HG03066 (cell line): Measurements from ENCODE around the gene HACD3.

Experiments
- ATAC-seq: cut with Tn5 transposase; IDR thresholded peaks from one replicate; pipeline ENCODE4 v1.9.1; 2021; ENCODE audit warnings: low read depth; ENCODE audit not compliant: unreplicated experiment

The HACD3 gene, protein sequence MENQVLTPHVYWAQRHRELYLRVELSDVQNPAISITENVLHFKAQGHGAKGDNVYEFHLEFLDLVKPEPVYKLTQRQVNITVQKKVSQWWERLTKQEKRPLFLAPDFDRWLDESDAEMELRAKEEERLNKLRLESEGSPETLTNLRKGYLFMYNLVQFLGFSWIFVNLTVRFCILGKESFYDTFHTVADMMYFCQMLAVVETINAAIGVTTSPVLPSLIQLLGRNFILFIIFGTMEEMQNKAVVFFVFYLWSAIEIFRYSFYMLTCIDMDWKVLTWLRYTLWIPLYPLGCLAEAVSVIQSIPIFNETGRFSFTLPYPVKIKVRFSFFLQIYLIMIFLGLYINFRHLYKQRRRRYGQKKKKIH

DNA sequence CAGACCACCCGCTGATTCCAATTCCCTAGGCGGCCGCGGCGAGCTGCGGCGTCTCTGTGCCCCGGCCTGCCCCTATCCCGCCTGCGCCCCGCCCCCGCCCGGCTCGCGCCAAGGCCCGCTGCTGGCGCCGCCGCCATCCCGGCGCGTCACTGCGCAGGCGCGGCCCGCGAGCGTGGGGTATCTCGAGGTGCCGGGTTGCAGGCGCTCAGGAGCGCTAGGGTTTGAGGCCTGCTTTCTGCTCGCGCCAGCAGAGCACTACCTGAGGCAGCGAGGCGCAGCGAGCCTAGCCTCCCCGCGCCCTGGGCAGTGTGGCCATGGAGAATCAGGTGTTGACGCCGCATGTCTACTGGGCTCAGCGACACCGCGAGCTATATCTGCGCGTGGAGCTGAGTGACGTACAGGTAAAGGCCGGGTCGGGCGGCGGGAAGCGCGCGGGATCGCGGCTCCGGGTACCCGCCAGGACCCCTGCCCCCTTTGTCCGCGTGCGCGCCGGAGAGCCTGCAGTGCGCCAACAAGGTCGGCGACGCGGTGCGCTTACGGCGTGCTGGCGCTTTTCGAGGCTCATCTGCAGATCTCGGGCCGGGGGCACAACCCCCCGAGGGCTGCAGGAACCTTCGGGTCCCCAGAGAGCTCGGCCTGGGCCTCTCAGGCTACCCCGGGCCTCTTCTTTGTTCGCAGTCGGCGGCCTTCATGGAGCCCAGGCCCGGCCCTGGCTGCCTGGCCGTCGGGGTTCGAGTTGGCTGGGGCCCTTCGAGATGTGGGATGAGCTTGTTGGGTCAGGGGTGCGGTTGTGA, at the start of gene HACD3:
HACD3 (plus strand) TSS at position 146 of the 794 bp plus-strand sequence; CDS start at position 315, 169 bp downstream.
- ATAC-seq: peak; percentile 84

GRCh38 chr15:65484876-65485275, 45.4 kb upstream of the HACD3 start:
- no peak for ATAC-seq

DNA sequence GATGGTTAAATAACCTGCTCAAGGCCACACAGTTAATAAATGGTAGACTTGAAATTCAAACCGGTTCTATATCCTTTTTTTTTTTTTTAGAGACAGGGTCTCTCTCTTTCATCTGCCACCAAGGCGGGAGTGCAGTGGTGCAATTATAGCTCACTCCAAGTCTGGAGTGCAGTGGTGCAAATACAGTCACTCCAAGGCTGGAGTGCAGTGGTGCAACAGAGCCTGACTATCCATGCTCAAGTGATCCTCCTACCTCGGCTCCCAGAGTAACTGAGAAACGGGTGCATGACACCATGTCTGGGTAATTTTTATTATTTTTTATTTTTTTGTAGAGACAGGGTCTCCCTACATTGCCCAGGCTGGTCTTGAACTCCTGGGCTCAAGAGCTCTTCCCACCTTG, 36.2 kb upstream of the HACD3 start:
- ATAC-seq: no peak

GRCh38 chr15:65509321-65509720, 20.9 kb upstream of the HACD3 start:
- ATAC-seq: no peak

DNA sequence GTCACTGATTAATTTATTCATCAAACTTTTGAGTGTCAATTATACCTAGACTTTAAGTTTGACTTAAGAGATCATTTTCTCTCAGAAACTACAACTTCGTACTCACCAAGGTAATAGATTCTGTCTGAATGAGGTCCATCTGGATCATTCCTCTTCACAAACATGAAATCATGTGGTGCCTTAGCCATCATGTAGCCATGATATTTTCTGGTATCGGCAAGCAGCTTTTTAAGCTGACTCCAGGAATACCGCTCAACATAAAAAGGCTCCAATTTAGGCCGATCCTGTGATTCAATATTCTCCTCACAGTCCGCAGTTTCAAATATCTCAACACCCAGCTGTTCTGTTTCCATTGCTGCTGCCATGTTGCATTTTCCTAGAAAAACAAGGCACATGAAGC, 18.1 kb upstream of the HACD3 start:
- ATAC-seq: no peak

- ATAC-seq: no peak
Measured at GRCh38 chr15:65512807-65513416, 17.4 kb upstream of the HACD3 start.

GRCh38 chr15:65516997-65517865, 13.0 kb upstream of the HACD3 start, which contains the start of gene DPP8:
Gene DPP8, minus strand, starts transcription at chr15:65517689. Its CDS starts 5,136 bp downstream, at chr15:65512553.
- ATAC-seq: peak; percentile 90

DNA sequence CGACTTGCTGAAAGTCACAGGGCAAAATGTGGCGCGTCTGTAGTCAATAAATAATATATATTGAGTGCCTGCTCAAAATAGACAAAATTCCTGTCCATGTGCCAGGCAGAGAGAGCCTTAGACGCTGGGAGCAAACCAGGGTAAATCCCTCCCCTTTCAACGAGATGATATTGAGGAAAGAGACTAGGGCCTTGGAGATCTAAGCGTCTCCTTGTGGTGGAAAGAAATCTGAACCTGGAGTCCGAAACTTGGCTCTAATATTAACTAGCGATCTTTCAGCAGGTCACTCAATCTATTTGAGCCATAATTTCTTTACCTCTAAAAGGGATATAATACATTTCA, 12.4 kb upstream of the HACD3 start:
- ATAC-seq: no peak

DNA sequence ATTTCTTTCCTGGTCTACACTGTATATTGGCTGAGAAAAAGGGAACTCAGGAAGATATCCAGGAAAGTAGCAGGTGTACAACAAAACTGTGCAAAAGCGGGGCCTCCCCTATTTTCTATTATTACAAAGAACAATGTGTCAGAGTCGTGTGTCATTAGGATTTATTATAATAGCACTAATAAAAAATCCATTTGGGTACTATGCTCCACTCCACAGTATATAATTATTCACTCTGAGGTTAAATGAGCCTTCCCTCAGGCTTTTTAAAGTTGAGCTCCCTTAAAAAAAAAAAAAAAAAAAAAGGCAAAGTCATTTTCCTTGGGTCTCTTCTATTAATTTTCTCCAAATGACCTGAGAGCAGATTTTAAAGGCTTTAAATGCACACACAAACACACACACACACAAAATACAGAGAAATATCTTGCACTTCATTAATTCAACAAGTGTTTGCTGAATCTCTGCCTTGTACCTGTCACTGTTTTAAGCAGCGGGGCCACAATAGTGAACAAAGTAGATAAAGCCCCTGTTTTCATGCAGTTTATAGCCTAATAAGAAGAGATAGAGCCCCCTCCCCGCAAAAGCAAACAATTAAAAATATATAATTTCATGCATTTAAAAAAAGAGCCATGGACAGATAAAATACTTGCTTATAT, 11.5 kb upstream of the HACD3 start:
- no peak for ATAC-seq

DNA sequence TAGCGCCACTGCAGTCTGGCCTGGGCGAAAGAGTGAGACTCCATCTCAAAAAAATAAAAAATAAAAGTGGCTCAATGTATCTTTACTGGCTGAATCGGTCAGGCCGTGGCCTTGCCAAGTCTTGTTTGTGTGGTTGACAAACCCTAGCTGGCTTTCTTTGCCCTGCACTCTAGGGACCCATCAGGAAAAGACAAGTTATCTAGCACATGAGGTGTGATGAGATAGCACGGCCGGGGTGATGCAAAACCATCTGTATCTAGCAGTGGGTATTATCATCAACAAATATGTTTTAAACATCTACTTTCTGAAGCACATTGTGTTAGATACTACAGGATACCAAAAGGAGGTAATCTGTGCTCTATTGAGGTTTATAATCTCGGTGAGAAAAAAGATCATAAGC, 8.9 kb upstream of the HACD3 start:
- ATAC-seq: no peak

DNA sequence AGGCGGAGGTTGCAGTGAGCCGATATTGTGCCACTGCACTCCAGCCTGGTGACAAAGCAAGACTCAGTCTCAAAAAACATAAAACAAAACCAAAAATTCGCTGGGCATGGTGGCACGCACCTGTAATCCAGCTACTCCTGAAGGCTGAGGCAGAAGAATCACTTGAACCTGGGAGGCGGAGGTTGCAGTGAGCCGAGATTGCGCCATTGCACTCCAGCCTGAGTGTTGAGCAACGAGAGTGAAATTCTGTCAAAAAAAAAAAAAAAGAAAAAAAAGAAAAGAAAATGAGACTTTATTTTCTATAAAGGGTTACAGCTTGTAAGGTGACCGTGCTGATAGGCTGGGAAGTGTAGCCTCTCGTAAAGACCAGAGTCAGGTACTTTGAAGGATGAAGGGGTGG, 6.0 kb upstream of the HACD3 start:
- no peak for ATAC-seq

DNA sequence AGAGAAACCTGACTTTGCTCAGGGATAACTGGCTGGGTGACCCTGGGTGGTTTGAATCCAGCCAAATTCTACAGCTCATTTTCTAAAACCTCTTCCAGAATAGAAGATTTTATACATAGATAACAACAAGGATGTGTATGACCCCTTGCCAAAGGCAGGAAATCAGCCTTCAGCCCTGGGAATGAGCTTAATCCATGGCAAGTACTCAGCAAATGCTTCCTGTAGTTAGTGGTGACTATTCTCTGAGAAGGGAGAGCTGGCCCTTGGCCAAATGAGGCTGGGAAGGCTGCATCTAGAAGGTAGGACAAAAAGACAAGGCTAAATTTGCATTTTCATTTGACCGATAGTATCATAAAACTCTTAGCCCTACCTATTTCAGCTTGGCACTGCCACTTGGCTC, 4.6 kb upstream of the HACD3 start:
- no peak for ATAC-seq

- ATAC-seq: no peak
Measured at GRCh38 chr15:65528461-65529060, 1.7 kb upstream of the HACD3 start.

DNA sequence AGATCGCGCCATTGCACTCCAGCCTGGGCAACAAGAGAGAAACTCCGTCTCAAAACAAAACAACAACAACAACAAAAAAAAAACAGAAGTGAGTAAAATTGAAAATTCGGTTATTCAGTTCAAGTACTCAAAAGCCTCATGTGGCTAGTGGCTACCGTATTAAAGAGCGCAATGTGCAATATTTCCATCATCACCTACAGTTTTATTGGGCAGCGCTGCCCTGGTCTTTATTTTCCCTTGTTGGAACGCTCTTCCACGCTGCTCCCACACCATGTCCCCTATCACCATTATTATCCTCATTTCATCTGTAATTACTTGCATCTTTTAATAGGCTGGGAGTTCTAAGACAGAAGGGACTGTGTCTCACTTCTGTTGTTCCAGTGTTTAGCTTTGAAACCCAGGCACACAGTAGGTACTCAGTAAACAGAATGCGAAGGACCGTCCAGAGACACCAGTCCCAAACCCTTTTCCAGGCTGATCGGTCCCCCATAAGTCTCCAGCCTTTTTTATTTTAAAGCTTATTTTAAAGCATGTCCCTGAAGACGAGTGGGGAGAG, 423 bp upstream of the HACD3 start:
- no peak for ATAC-seq

DNA sequence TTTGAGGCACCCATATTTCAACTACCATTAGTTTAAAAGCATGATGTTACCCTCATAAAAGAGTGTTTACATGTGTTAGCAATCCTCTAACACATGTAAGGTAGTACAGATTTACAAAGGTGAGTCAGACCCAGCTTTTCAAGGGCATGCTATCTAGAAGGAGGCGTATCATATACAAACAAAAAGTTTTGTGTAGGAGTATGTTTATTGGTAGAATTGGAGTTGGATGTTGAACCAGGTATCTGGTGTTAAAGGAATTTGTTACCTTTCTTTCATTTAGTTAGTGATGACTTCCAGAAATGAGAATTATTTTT, 2.4 kb downstream of the HACD3 start:
- no peak for ATAC-seq

DNA sequence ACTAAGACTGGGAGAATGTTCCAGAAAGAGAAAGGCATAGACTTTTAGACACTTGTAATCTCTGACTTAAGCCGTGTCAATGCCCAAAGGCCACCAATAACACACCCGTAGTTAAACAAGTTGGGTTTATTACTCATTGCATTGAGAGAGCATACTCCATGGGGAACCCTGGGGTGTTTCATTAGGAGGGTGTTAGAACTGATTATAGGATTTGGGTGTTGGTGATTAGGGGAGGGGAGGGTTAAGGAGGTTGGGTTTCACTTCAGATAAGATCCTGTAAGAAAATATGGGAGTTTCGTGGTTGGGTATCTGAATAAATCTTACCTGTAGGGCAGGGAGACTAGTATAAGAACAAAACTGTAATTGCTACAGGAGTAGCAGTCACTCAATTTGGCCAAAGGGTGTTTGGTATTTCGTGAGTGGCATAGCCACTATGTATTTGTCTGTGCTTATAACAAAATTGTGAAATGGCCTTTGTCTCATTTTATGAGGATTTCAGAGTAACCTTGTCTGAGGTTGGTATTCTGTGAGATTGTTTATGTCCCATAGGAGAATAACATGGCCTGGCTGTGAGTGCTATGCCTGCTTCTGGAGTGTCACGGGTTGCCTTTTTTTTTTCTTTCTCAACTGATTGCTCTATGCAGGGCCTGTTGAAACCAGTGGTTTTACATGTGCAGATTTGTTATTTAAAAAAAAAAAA, 2.9 kb downstream of the HACD3 start:
- ATAC-seq: no peak

DNA sequence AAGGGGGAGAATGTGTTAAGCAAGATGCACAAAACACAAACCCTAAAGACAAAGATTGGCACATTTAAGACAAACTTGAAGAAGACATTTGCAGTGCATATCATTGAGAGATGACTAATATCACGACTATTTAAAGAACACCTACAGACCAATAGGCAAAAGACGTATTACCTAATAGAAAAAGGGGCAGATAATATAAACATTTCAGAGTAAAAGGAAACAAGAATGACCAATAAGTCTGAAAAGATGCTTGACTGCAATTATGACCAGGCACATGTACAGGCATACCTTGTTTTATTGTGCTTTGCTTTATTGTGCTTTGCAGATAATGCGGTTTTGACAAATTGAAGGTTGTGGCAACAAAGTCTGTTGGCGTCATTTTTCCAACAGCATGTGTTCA, 4.9 kb downstream of the HACD3 start:
- ATAC-seq: no peak

DNA sequence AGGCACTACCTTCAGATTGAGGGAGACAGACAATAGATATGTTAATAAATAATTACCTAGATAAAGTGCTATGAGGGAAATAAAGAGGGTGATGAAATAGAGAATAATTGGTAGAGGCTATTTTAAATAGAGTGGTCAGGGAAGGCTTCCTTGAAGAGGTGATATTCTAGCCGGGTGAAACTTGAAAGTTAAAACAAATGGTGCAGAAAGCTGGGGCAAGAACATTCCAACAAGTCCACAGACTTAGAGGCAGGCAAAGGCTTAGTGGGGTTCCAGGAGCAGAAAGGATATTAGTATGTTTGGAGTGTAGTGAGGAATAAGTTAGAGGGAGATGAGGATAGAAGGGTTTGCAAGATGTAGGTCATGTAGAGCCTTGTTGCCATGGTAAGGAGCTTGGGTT, 10.1 kb downstream of the HACD3 start:
- no peak for ATAC-seq

- ATAC-seq: no peak
Measured at GRCh38 chr15:65541231-65541820, 11.1 kb downstream of the HACD3 start.
